H1 (cell line): ENCODE data around the gene L3MBTL2.

Experiments
- CHD2 ChIP-seq: IDR thresholded peaks from 2 replicates; pipeline ENCODE4 v1.6.1; 2012; ENCODE audit warnings: low read length, improper control_type of control experiment
- EZH2 ChIP-seq: fragments of 200-600 bp; sonication (generic); IDR thresholded peaks from 2 replicates; pipeline ENCODE4 v1.7.1; 2012; ENCODE audit warnings: low read depth, mild to moderate bottlenecking, moderate library complexity, low read length, inconsistent platforms; ENCODE audit not compliant: severe bottlenecking
- NRF1 ChIP-seq: IDR thresholded peaks from 2 replicates; pipeline ENCODE4 v1.6.1; 2011; ENCODE audit warnings: mild to moderate bottlenecking, low read depth, low read length, improper control_type of control experiment
- POLR2A ChIP-seq, 2 experiments: IDR thresholded peaks; 1 replicate in 1 of 2; 2 replicates in 1 of 2; pipeline ENCODE4 v1.6.1; 2011; ENCODE audit warnings: low read depth in 2 of 2, low read length in 2 of 2, mild to moderate bottlenecking in 2 of 2; ENCODE audit errors: control extremely low read depth in 1 of 2
- RFX5 ChIP-seq: IDR thresholded peaks from 2 replicates; pipeline ENCODE4 v1.6.1; 2011; ENCODE audit warnings: low read depth, low read length, improper control_type of control experiment, borderline replicate concordance
- SP2 ChIP-seq: IDR thresholded peaks from 2 replicates; pipeline ENCODE4 v1.6.1; 2012; ENCODE audit warnings: mild to moderate bottlenecking, low read length, inconsistent platforms
- YY1 ChIP-seq: IDR thresholded peaks from 2 replicates; pipeline ENCODE4 v1.6.1; 2011; ENCODE audit warnings: low read depth, mild to moderate bottlenecking, low read length
- ZNF274 ChIP-seq: IDR thresholded peaks from 2 replicates; pipeline ENCODE4 v1.7.0; 2012; ENCODE audit warnings: low read length, borderline replicate concordance; ENCODE audit errors: extremely low read depth
- TF ChIP-seq, protein P1 (sequence below), 3 experiments: IDR thresholded peaks; 1 replicate in 2 of 3; 2 replicates in 1 of 3; pipeline versions ENCODE4 v1.5.1 to v1.6.1; 2011; ENCODE audit warnings: low read length in 3 of 3, mild to moderate bottlenecking in 3 of 3, inconsistent platforms in 2 of 3, low read depth in 1 of 3, moderate library complexity in 1 of 3; ENCODE audit not compliant: insufficient read depth in 1 of 3; ENCODE audit errors: control extremely low read depth in 1 of 3
- TF ChIP-seq, protein P2 (sequence below): IDR thresholded peaks from 2 replicates; pipeline ENCODE4 v1.6.1; 2011; ENCODE audit warnings: low read length, improper control_type of control experiment
- TF ChIP-seq, protein P3 (sequence below): IDR thresholded peaks from 2 replicates; pipeline ENCODE4 v1.6.1; 2012; ENCODE audit warnings: low read length, inconsistent platforms
- TF ChIP-seq, protein P4 (sequence below): IDR thresholded peaks from 2 replicates; pipeline ENCODE4 v1.6.1; 2012; ENCODE audit warnings: inconsistent platforms

DNA sequence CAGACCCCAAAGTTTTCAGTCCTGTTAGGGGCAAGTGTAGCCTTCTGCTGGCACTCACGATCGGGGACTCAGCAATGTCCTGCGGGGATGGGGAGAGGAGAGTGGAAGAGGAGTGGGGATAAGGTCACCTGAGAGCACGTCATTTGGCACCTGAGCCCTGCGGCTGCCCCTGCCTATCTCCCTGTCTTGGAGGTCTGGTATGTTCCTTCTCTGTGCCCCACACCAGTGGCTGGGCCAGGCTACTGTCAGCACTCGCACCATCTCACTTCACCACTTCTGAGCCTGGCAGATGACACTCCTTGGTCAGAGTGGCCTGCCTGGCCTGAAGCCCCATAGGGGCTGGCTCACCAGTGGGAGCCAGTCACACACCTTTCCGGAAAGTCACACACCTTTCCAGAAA, 55.8 kb downstream of the L3MBTL2 start:
- no peak for TF ChIP-seq NRF1
- TF ChIP-seq, protein P1, sequence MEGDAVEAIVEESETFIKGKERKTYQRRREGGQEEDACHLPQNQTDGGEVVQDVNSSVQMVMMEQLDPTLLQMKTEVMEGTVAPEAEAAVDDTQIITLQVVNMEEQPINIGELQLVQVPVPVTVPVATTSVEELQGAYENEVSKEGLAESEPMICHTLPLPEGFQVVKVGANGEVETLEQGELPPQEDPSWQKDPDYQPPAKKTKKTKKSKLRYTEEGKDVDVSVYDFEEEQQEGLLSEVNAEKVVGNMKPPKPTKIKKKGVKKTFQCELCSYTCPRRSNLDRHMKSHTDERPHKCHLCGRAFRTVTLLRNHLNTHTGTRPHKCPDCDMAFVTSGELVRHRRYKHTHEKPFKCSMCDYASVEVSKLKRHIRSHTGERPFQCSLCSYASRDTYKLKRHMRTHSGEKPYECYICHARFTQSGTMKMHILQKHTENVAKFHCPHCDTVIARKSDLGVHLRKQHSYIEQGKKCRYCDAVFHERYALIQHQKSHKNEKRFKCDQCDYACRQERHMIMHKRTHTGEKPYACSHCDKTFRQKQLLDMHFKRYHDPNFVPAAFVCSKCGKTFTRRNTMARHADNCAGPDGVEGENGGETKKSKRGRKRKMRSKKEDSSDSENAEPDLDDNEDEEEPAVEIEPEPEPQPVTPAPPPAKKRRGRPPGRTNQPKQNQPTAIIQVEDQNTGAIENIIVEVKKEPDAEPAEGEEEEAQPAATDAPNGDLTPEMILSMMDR (IDR thresholded peaks at IDR 0.05; ENCODE audit: control extremely low read depth in 1 of 3, insufficient read depth in 1 of 3, low read depth in 1 of 3, low read length in 3 of 3) = no peak
- TF ChIP-seq SP2 = no peak
- TF ChIP-seq YY1 = no peak
- no peak for TF ChIP-seq CHD2
- no peak for TF ChIP-seq ZNF274
- TF ChIP-seq, protein P2, sequence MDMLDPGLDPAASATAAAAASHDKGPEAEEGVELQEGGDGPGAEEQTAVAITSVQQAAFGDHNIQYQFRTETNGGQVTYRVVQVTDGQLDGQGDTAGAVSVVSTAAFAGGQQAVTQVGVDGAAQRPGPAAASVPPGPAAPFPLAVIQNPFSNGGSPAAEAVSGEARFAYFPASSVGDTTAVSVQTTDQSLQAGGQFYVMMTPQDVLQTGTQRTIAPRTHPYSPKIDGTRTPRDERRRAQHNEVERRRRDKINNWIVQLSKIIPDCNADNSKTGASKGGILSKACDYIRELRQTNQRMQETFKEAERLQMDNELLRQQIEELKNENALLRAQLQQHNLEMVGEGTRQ = no peak
- no peak for TF ChIP-seq POLR2A (IDR thresholded peaks at IDR 0.05; ENCODE audit: control extremely low read depth in 1 of 2, low read depth in 2 of 2, low read length in 2 of 2)
- no peak for TF ChIP-seq RFX5
- no peak for TF ChIP-seq EZH2
- TF ChIP-seq, protein P3, sequence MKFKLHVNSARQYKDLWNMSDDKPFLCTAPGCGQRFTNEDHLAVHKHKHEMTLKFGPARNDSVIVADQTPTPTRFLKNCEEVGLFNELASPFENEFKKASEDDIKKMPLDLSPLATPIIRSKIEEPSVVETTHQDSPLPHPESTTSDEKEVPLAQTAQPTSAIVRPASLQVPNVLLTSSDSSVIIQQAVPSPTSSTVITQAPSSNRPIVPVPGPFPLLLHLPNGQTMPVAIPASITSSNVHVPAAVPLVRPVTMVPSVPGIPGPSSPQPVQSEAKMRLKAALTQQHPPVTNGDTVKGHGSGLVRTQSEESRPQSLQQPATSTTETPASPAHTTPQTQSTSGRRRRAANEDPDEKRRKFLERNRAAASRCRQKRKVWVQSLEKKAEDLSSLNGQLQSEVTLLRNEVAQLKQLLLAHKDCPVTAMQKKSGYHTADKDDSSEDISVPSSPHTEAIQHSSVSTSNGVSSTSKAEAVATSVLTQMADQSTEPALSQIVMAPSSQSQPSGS = no peak
- TF ChIP-seq, protein P4, sequence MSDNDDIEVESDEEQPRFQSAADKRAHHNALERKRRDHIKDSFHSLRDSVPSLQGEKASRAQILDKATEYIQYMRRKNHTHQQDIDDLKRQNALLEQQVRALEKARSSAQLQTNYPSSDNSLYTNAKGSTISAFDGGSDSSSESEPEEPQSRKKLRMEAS = no peak
